Renal cortex interstitium (tissue), 11 donors: ENCODE results near the gene PLK1. TPM values are rescaled to one million over a fixed set of nuclear protein-coding genes. Genes with fewer than 3 reads are reported as not detected.
"Not testable (repeated sequence)": the region's sequence is repeated elsewhere in the genome, so short reads cannot be mapped to it uniquely, and the experiment has no call there.

ENCODE experiments used
- DNase-seq, 11 donors: peaks; one replicate each; pipeline ENCODE4 v3.0.0-alpha.2; 2013; ENCODE audit warnings: low read depth in 9 of 11, low spot score in 4 of 11; ENCODE audit errors: extremely low read depth in 1 of 11
- polyA plus RNA-seq, 3 donors: library from polyadenylated mRNA; unstranded; fragments of 120-200 nt; gene quantifications; one replicate each; pipeline ENCODE4 v1.2.1, GENCODE V29; 2013; ENCODE audit not compliant: insufficient read length in 3 of 3

PLK1 gene
- polyA plus RNA-seq, 3 donors: 24.1 to 32.7 (median 31.2) TPM

GRCh38 chr16:23700509-23700908 lies 21.8 kb downstream of the PLK1 start:
- no peak for DNase-seq

GRCh38 chr16:23701045-23701444 lies 22.4 kb downstream of the PLK1 start:
- no peak for DNase-seq

DNA sequence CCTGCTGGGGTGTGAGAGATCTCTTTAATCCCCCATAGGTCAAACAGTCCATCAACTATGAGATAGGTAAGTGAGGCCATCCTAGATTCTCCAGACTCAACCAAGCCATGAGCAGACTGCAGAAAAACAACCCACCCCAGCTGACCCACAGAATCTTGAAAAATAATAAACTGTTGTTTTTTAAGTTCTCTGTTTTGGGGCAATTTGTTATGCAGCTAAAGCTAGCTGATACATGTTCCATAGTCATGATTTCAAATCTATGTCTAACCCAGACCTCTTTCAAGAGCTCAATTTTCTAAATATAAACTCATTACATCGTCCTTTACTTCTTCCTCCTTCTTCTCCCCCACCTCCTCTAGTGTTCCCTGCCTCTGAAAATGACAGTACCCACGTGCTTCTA lies 24.3 kb downstream of the PLK1 start:
- DNase-seq: no peak

- DNase-seq: no peak
Observed at GRCh38 chr16:23704772-23705516, 26.3 kb downstream of the PLK1 start.

- no peak for DNase-seq
Observed at GRCh38 chr16:23705517-23705902, 26.8 kb downstream of the PLK1 start.

- DNase-seq: no peak
Observed at GRCh38 chr16:23706439-23706838, 27.8 kb downstream of the PLK1 start.

DNA sequence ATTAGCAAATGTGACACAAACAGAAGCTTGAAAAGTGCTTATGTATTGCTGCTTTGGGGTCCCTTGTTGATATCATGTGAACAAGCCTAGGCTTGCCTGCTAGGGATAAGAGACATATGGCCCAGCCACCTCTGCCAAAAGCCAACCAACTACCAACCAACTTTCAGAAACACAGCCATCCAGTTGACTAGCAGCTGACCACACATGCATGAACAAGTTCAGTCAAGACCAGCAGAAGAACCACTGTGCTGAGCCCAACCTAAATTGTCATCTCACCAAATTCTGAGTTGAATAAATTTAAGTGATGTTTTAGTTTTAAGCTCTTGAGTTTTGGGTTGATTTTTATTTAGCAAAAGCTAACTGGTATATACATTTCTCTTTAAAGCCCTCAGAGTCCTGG lies 30.8 kb downstream of the PLK1 start:
- DNase-seq: no peak

- no peak for DNase-seq
Observed at GRCh38 chr16:23710008-23710407, 31.3 kb downstream of the PLK1 start.

DNA sequence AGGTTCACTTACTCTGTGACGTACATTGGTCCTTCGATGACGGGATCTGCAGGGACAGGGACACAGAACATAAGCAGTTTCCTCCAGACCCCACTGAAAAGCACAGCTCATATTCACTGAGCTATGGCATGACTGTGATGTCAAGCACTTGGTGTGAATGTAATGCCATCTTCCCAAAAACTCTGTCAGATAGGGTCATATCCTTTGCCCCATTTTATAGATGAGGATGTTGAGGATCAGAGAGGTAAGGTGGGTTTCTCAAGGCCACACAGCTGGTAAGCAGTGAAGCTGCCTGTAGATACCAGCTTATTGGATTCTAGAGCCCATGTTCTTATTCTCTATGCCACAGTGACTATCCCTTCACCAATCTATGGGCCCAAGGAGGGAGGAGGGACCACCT lies 31.8 kb downstream of the PLK1 start:
- no peak for DNase-seq

GRCh38 chr16:23711785-23712184 lies 33.1 kb downstream of the PLK1 start:
- DNase-seq: no peak

GRCh38 chr16:23712976-23713375 lies 34.3 kb downstream of the PLK1 start, which contains the start of gene ERN2:
ERN2 (minus strand) TSS chr16:23713222; CDS start chr16:23713187, 35 bp downstream.
- DNase-seq: no peak

- no peak for DNase-seq
Observed at GRCh38 chr16:23716484-23716883, 37.8 kb downstream of the PLK1 start.

GRCh38 chr16:23722613-23723240 lies 44.0 kb downstream of the PLK1 start:
- not testable (repeated sequence) for DNase-seq

DNA sequence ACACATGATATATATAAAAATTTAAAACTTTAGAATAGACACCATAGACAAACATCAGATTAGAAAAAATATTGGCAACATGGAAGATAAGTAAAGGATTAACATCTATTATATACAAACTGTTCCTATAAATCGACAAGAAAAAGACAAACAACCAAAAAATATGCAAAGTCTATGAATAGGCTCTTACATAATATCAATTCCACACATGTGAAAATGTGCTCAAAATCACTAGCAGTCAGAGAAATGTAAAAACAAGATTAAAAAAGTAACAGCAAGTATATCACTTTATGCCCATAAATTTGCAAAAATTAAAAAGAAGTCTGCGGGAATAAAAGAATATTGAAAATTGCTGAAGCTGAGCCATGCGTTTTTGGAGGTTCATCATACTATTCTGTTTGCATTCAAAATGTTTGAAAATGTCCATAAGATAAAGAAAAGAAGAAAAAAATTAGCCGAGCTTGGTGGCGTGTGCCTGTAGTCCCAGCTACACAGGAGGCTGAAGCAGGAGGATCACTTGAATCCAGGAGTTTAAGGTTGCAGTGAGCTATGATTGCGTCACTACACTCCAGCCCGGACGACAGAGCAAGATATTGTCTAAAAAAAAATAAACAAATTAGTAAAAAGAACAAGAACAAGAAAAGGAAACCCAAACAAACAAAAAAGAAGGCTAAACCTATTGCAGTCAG lies 45.6 kb downstream of the PLK1 start:
- DNase-seq: no peak

DNA sequence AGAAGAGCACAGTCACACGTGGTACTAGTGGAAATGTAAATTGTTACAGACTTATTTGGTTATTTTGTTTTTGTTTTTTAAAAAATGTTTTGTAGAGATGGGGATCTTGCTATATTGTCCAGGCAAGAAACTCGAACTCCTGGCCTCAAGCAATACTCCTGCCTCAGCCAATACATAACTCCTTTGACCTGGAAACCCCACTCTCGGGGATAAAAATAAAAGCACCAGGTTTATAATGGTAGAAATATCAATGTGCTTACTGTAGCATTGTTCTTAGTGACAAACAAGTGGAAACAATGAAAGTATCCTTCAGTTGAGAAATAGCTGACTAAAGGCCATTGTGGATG lies 46.1 kb downstream of the PLK1 start:
- no peak for DNase-seq

DNA sequence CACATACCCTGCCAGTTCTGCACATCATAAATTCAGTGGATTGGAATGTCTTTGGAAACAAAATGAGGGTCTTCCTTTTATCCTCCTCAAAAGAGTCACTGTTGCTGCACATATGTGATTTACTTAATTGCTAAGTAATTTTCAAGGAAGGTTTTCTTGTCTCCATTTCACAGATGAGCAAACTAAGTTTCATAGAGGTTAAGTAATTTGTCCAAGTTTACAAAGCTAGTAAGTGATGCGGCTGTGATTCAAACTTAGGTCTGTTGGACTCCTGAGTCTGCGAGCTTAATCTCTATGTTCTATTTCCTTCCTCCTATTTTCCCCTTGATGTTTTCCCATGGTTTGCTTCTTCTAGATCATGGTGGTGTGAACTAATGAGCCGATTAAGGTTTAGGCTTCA lies 48.0 kb downstream of the PLK1 start:
- DNase-seq: no peak

DNA sequence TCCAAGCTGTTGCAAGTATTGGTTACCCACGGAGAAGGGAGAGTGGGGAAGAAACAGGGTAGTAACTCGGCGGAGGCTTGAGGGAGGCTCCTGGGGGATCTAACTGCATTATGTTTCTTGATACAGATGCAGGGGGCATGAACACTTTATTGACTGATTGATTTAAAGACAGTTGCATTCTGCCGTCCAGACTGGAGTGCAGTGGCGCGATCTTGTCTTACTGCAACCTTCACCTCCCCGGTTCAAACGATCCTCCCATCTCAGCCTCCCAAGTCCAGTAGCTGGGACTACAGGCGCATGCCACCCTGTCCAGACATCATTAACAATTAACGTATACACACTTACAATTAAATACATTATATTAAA lies 49.4 kb downstream of the PLK1 start:
- no peak for DNase-seq

GRCh38 chr16:23729503-23730424 lies 51.1 kb downstream of the PLK1 start:
- no peak for DNase-seq

DNA sequence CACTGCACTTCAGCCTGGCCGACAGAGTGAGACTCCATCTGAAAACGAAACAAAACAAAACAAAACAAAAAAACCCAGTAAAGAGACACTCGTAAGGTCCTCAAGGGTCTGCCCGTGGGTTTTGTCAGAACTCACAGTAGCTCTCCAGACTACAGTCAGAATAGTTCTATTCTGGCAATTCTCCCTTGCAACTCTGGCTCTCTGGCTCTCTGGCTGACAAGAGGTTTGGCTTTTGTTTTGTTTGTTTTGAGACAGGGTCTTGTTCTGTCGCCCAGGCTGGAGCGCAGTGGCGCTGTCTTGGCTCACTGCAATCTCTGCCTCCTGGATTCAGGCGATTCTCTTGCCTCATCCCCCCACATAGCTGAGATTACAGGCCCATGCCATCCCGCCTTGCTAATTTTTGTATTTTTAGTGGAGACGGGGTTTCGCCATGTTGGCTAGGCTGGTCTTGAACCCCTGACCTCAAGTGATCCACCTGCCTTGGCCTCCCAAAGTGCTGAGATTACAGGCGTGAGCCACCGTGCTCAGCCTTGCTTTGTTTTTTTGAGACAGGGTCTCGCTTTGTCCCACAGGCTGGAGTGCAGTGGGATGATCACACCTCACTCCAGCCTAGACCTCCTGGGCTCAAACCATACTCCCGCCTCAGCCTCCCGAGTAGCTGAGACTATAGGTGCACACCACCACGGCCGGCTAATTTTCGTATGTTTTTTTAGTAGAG lies 55.6 kb downstream of the PLK1 start:
- DNase-seq: no peak
